NCI-H2196 treated with DMSO at 0.1 percent for 48 hours (cell line): ENCODE results near the gene PPM1J.
"Not testable (repeated sequence)": the region's sequence is repeated elsewhere in the genome, so short reads cannot be mapped to it uniquely, and the experiment has no call there.

ENCODE experiments used
- DNase-seq: peaks from one replicate; lab custom pipeline; 2025; ENCODE audit not compliant: unreplicated experiment; lab: John Stamatoyannopoulos, UW

Gene PPM1J

GRCh38 chr1:112715264-112716053 is at the start of gene PPM1J:
Gene PPM1J, minus strand, starts transcription at chr1:112715332. Its CDS starts 31 bp downstream, at chr1:112715301.
- peak; percentile 72 for DNase-seq

GRCh38 chr1:112762541-112763500 is 47.7 kb upstream of the PPM1J start:
- DNase-seq, result no peak

- no peak for DNase-seq
These were observed 46.8 kb upstream of the PPM1J start for GRCh38 chr1:112761714-112762480.

- DNase-seq, result no peak
These were observed 44.1 kb upstream of the PPM1J start for GRCh38 chr1:112759228-112759627.

- DNase-seq, result no peak
These were observed 39.0 kb upstream of the PPM1J start for GRCh38 chr1:112754116-112754628.

- DNase-seq, result no peak
These were observed 33.3 kb upstream of the PPM1J start for GRCh38 chr1:112748396-112748795.

GRCh38 chr1:112744009-112744578 is 29.0 kb upstream of the PPM1J start:
- DNase-seq, result no peak

- DNase-seq, result no peak
These were observed 28.3 kb upstream of the PPM1J start for GRCh38 chr1:112743174-112744008.

- DNase-seq, result no peak
These were observed 22.4 kb upstream of the PPM1J start for GRCh38 chr1:112737573-112737972.

- no peak for DNase-seq
These were observed 20.6 kb upstream of the PPM1J start for GRCh38 chr1:112735752-112736151.

GRCh38 chr1:112731451-112731850 is 16.3 kb upstream of the PPM1J start:
- DNase-seq, result no peak

- DNase-seq, result no peak
These were observed 14.8 kb upstream of the PPM1J start for GRCh38 chr1:112729909-112730308.

- DNase-seq, result not testable (repeated sequence)
These were observed 13.9 kb upstream of the PPM1J start for GRCh38 chr1:112729011-112729410.

GRCh38 chr1:112728306-112728971 is 13.3 kb upstream of the PPM1J start:
- DNase-seq, result not testable (repeated sequence)

- no peak for DNase-seq
These were observed 12.6 kb upstream of the PPM1J start for GRCh38 chr1:112727716-112728115.

- DNase-seq, result not testable (repeated sequence)
These were observed 9.1 kb upstream of the PPM1J start for GRCh38 chr1:112724240-112724639.

- no peak for DNase-seq
These were observed 8.3 kb upstream of the PPM1J start for GRCh38 chr1:112723511-112723839.

GRCh38 chr1:112722601-112723510 is 7.7 kb upstream of the PPM1J start:
- DNase-seq, result no peak
